ENCODE results near the gene PCNX2. TPM values are rescaled to one million over a fixed set of nuclear protein-coding genes. Genes with fewer than 3 reads are reported as not detected.

Gene PCNX2
- total RNA-seq, 3 donors from 2014 or later (not counting 1 experiment from before 2014, with no cell fraction given): 12.9 to 25.8 (median 16.0) TPM

DNA sequence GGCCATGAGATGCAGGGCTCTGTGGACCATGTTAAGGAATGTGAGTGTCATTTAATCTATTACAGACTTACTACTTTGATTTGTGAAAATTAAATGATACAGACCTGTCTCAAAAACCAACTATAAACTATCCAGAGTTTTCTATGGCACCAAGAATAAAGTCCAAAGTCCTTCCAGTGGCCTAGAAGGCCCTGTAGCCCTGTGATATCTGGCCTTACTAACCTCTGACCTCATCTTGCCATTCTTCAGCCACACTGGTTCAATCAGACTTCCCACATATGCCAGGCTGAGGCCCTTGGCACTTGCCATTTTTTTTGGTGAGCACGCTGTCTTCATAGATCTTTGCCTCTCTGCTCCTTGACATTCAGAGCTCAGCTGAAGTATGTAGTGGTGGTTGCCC, 337.5 kb downstream of the PCNX2 start:
- Histone ChIP-seq H3K36me3 (ENCODE audit: control insufficient read depth, insufficient read depth, low read length) (peaks cover 28% of the 10 kb centered on the region), H3K4me3 (ENCODE audit: low read length) (no peak overlapping the region), H3K9me3 (ENCODE audit: control insufficient read depth, insufficient read depth, low read length) (peaks cover 3% of the 10 kb centered on the region), H3K27ac (ENCODE audit: low read length) (no peak overlapping the region), H3K4me1 (ENCODE audit: control insufficient read depth, insufficient read depth, low read length) (no peaks in the 10 kb centered on the region), H3K27me3 (ENCODE audit: control insufficient read depth, insufficient read depth, low read length) (no peaks in the 10 kb centered on the region)
- Mint-ChIP-seq H3K36me3 (peaks cover 16% of the 10 kb centered on the region), H3K9me3 (no peaks in the 10 kb centered on the region), H3K4me1 (peaks cover 3 to 8% of the 10 kb centered on the region in 2 donors), H3K27me3 (ENCODE audit: low read depth in 2 of 2) (no peaks in the 10 kb centered on the region), H3K27ac (no peak overlapping the region), H3K4me3 (no peak overlapping the region)
- TF ChIP-seq, protein P1, sequence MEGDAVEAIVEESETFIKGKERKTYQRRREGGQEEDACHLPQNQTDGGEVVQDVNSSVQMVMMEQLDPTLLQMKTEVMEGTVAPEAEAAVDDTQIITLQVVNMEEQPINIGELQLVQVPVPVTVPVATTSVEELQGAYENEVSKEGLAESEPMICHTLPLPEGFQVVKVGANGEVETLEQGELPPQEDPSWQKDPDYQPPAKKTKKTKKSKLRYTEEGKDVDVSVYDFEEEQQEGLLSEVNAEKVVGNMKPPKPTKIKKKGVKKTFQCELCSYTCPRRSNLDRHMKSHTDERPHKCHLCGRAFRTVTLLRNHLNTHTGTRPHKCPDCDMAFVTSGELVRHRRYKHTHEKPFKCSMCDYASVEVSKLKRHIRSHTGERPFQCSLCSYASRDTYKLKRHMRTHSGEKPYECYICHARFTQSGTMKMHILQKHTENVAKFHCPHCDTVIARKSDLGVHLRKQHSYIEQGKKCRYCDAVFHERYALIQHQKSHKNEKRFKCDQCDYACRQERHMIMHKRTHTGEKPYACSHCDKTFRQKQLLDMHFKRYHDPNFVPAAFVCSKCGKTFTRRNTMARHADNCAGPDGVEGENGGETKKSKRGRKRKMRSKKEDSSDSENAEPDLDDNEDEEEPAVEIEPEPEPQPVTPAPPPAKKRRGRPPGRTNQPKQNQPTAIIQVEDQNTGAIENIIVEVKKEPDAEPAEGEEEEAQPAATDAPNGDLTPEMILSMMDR (IDR thresholded peaks at IDR 0.05): no peak
- intact Hi-C loops (cut with micrococcal nuclease): no loop called here
- DNase-seq (no peak), ATAC-seq (no peak)
- 100% methylated on average over 1 of the region's 1 CpG for WGBS (ENCODE audit: insufficient coverage)

DNA sequence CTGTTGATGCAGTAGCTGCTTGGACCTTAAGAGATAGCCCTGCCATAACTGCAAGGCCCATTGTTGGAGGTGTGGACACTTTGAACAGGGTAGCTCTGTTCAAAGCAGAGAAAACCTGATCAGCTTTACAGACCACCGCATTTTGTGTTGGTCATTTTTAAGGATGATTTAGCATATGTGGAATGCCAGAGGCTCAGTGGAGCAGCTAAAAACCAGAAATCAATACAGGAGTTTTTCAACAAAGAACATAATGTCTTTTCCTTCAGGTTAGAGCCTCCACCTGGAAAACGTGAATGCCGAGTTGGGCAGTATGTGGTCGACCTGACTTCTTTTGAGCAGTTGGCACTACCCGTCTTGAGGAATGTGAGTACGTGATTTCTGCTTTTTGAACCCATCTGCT, 339.4 kb downstream of the PCNX2 start:
- peaks cover 9% of the 10 kb centered on the region for H3K4me1 ChIP-seq (ENCODE audit: control insufficient read depth, insufficient read depth, low read length)
- no peak overlapping the region for H3K27ac Mint-ChIP-seq
- peaks cover 3% of the 10 kb centered on the region for H3K9me3 ChIP-seq (ENCODE audit: control insufficient read depth, insufficient read depth, low read length)
- H3K36me3 ChIP-seq (ENCODE audit: control insufficient read depth, insufficient read depth, low read length): peaks cover 27% of the 10 kb centered on the region
- TF ChIP-seq, protein P1 (IDR thresholded peaks at IDR 0.05): no peak
- H3K27ac ChIP-seq (ENCODE audit: low read length): no peak overlapping the region
- no peaks in the 10 kb centered on the region for H3K9me3 Mint-ChIP-seq
- no peaks in the 10 kb centered on the region for H3K27me3 ChIP-seq (ENCODE audit: control insufficient read depth, insufficient read depth, low read length)
- H3K4me1 Mint-ChIP-seq: peaks cover 21 to 27% of the 10 kb centered on the region in 2 donors
- no peak overlapping the region for H3K4me3 ChIP-seq (ENCODE audit: low read length)
- ATAC-seq (no peak), DNase-seq (no peak)
- 95% methylated on average over 6 of the region's 6 CpGs for WGBS (ENCODE audit: insufficient coverage)
- peaks cover 9% of the 10 kb centered on the region for H3K36me3 Mint-ChIP-seq
- no peak overlapping the region for H3K4me3 Mint-ChIP-seq
- no peaks in the 10 kb centered on the region for H3K27me3 Mint-ChIP-seq (ENCODE audit: low read depth in 2 of 2)
- intact Hi-C loops (cut with micrococcal nuclease): no loop called here

DNA sequence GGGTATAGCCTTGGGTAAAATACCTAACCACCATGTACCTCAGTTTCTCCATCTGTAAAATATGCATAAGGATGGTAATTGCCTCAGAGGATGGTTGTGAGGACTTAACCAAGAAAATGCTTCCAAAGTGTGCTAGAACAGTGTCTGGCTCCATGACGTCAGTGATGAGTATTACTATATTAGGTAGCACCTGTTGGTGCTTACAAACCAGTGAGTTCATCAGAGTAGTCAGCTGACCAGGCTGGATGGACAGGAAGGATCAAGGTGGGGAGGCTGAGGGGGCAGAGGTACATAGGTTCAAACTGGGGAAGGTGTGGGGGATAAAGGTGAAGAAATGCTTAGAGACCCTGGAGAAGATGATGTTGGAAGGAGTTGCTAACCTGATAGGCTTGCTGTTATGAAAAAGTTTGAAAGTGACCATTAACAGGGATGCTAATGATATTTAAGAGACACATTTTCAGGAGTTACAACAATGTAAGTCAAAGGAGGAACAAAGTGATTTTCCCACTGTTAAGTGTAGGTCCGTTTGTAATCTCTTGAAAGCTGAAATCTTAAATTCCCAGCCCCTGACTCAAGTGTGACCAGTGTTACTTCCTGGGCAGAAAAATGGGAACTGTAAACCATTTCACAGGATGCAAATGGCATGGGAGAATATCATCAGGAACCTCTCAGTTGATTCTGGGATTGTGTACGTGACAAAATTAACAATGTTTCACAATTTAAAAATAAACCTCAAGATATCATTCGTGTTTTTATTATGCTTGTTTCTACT, 340.7 kb downstream of the PCNX2 start:
- no peak overlapping the region for H3K27ac Mint-ChIP-seq
- intact Hi-C loops (cut with micrococcal nuclease): no loop called here
- H3K36me3 Mint-ChIP-seq: peaks cover 9% of the 10 kb centered on the region
- Histone ChIP-seq H3K27me3 (ENCODE audit: control insufficient read depth, insufficient read depth, low read length) (no peaks in the 10 kb centered on the region), H3K27ac (ENCODE audit: low read length) (no peak overlapping the region), H3K4me1 (ENCODE audit: control insufficient read depth, insufficient read depth, low read length) (peaks cover 17% of the 10 kb centered on the region), H3K4me3 (ENCODE audit: low read length) (no peak overlapping the region), H3K36me3 (ENCODE audit: control insufficient read depth, insufficient read depth, low read length) (peaks cover 24% of the 10 kb centered on the region), H3K9me3 (ENCODE audit: control insufficient read depth, insufficient read depth, low read length) (peaks cover 3% of the 10 kb centered on the region)
- H3K9me3 Mint-ChIP-seq: no peaks in the 10 kb centered on the region
- H3K4me1 Mint-ChIP-seq: peaks cover 32 to 40% of the 10 kb centered on the region in 2 donors
- TF ChIP-seq, protein P1 (IDR thresholded peaks at IDR 0.05): no peak
- DNase-seq (no peak), ATAC-seq (no peak)
- H3K4me3 Mint-ChIP-seq: no peak overlapping the region
- WGBS (ENCODE audit: insufficient coverage): 96% methylated on average over 4 of the region's 4 CpGs
- no peaks in the 10 kb centered on the region for H3K27me3 Mint-ChIP-seq (ENCODE audit: low read depth in 2 of 2)

Data from natural killer cell (primary cell).